ENCODE measurements around the gene PCSK6.

GRCh38 chr15:101358895-101359294, 130.6 kb downstream of the PCSK6 start:
- TF ChIP-seq CTCF (conservative IDR thresholded peaks at IDR 0.05; ENCODE audit: low read depth, low read length) (no peak), EZH2 (IDR thresholded peaks at IDR 0.05; ENCODE audit: low read length, unreplicated experiment) (no peak), EZH2phosphoT487 (IDR thresholded peaks at IDR 0.05; ENCODE audit: borderline replicate concordance, low read length) (no peak)

Measured in PC-3 (cell line).